HEK293 (cell line): Measurements from ENCODE around the gene EN2.

Experiments
- CTCF ChIP-seq: fragments of 450-650 bp; formaldehyde crosslinking; IDR thresholded peaks from 2 replicates; pipeline ENCODE4 v1.5.1; 2016; ENCODE audit warnings: missing biosample characterization, missing genetic modification characterization
- REST ChIP-seq: fragments of 450-650 bp; formaldehyde crosslinking; IDR thresholded peaks from 2 replicates; pipeline ENCODE4 v1.5.1; 2016; ENCODE audit warnings: missing biosample characterization, missing genetic modification characterization
- YY1 ChIP-seq: fragments of 450-650 bp; formaldehyde crosslinking; IDR thresholded peaks from 2 replicates; pipeline ENCODE4 v1.5.1; 2018; ENCODE audit warnings: missing biosample characterization, missing genetic modification characterization
- ZIC2 ChIP-seq: fragments of 450-650 bp; formaldehyde crosslinking; IDR thresholded peaks from 2 replicates; pipeline ENCODE4 v1.5.1; 2016; ENCODE audit warnings: missing biosample characterization, missing genetic modification characterization
- ZNF148 ChIP-seq: fragments of 450-650 bp; formaldehyde crosslinking; IDR thresholded peaks from 2 replicates; pipeline ENCODE4 v1.5.0; 2017; ENCODE audit warnings: missing biosample characterization, missing genetic modification characterization, borderline replicate concordance
- ZNF248 ChIP-seq: fragments of 450-650 bp; formaldehyde crosslinking; IDR thresholded peaks from 2 replicates; pipeline ENCODE4 v1.5.1; 2017; ENCODE audit warnings: missing biosample characterization, missing genetic modification characterization
- ZNF274 ChIP-seq, 2 experiments: fragments of 200-500 bp in 1 of 2; fragments of 450-650 bp in 1 of 2; sonication (Bioruptor generic) in 1 of 2; formaldehyde crosslinking in 1 of 2; IDR thresholded peaks; 2 replicates each; pipeline versions ENCODE4 v1.5.1 to v1.6.1; 2014 to 2016; ENCODE audit warnings: borderline replicate concordance in 1 of 2, inconsistent platforms in 1 of 2, low read length in 1 of 2, missing biosample characterization in 1 of 2, missing genetic modification characterization in 1 of 2
- ZNF311 ChIP-seq: fragments of 450-650 bp; formaldehyde crosslinking; IDR thresholded peaks from 2 replicates; pipeline ENCODE4 v1.5.1; 2017; ENCODE audit warnings: missing biosample characterization, missing genetic modification characterization, borderline replicate concordance
- ZNF521 ChIP-seq: fragments of 450-650 bp; formaldehyde crosslinking; IDR thresholded peaks from 2 replicates; pipeline ENCODE4 v1.5.1; 2017; ENCODE audit warnings: missing biosample characterization, mild to moderate bottlenecking, missing genetic modification characterization
- ZNF639 ChIP-seq: fragments of 450-650 bp; formaldehyde crosslinking; IDR thresholded peaks from 2 replicates; pipeline ENCODE4 v1.5.1; 2016; ENCODE audit warnings: missing biosample characterization, missing genetic modification characterization
- ZNF664 ChIP-seq: fragments of 450-650 bp; formaldehyde crosslinking; IDR thresholded peaks from 2 replicates; pipeline ENCODE4 v1.5.1; 2016; ENCODE audit warnings: missing biosample characterization, missing genetic modification characterization
- ZNF704 ChIP-seq: fragments of 450-650 bp; formaldehyde crosslinking; IDR thresholded peaks from 2 replicates; pipeline ENCODE4 v1.5.1; 2016; ENCODE audit warnings: missing biosample characterization, missing genetic modification characterization

- TF ChIP-seq ZNF639 (tag by site-specific recombination) (no peak), CTCF (tag by site-specific recombination) (no peak), ZNF664 (tag by site-specific recombination) (no peak), YY1 (no peak), ZNF248 (tag by site-specific recombination) (no peak), ZNF274 (IDR thresholded peaks at IDR 0.05; ENCODE audit: low read length) (no peak), ZNF274 (tag by site-specific recombination; IDR thresholded peaks at IDR 0.05; ENCODE audit: borderline replicate concordance) (no peak), ZNF521 (tag by site-specific recombination) (no peak), ZNF311 (no peak), ZIC2 (tag by site-specific recombination) (no peak), REST (tag by site-specific recombination) (no peak), ZNF704 (no peak), ZNF148 (no peak)
These were observed 2.0 kb downstream of the EN2 start for GRCh38 chr7:155459700-155460461.
